Activated CD4-positive, alpha-beta T cell treated with anti-CD3 and anti-CD28 coated beads for 24 hours (primary cell): ENCODE results near the gene SERF2.
"Not testable (repeated sequence)": the region's sequence is repeated elsewhere in the genome, so short reads cannot be mapped to it uniquely, and the experiment has no call there.

ENCODE experiments used
- DNase-seq, 2 donors: peaks; one replicate each; pipeline ENCODE4 v3.0.0-alpha.2; 2020; ENCODE audit warnings: low read depth in 2 of 2

SERF2 gene

GRCh38 chr15:43791993-43792760 is at the start of gene SERF2:
Gene SERF2, plus strand, starts transcription at chr15:43792320. Its CDS starts 57 bp downstream, at chr15:43792377.
- peak; percentile 99 to 100 for DNase-seq

- peak; percentile 72 to 85 for DNase-seq
Observed at GRCh38 chr15:43746245-43746902, 45.7 kb upstream of the SERF2 start, which contains the start of gene PDIA3. Gene PDIA3, plus strand, starts transcription at chr15:43746438. Its CDS starts 102 bp downstream, at chr15:43746540.

- not testable (repeated sequence) for DNase-seq
Observed at GRCh38 chr15:43746903-43747309, 45.2 kb upstream of the SERF2 start.

GRCh38 chr15:43748376-43748775 is 43.7 kb upstream of the SERF2 start:
- no peak for DNase-seq

- DNase-seq: peak in 1 of 2 donors; percentile 15
Observed at GRCh38 chr15:43749690-43750345, 42.3 kb upstream of the SERF2 start.

- DNase-seq: no peak
Observed at GRCh38 chr15:43751885-43752284, 40.2 kb upstream of the SERF2 start.

- DNase-seq: no peak
Observed at GRCh38 chr15:43762824-43763223, 29.3 kb upstream of the SERF2 start.

- DNase-seq: no peak
Observed at GRCh38 chr15:43763819-43764446, 28.2 kb upstream of the SERF2 start.

- DNase-seq: peak; percentile 53 to 61
Observed at GRCh38 chr15:43769584-43770228, 22.4 kb upstream of the SERF2 start.

GRCh38 chr15:43771816-43772215 is 20.3 kb upstream of the SERF2 start:
- DNase-seq: no peak

GRCh38 chr15:43772624-43773023 is 19.5 kb upstream of the SERF2 start:
- DNase-seq: no peak

- no peak for DNase-seq
Observed at GRCh38 chr15:43774062-43774461, 18.1 kb upstream of the SERF2 start.

GRCh38 chr15:43775411-43775965 is 16.6 kb upstream of the SERF2 start:
- DNase-seq: no peak

GRCh38 chr15:43776101-43776717 is 15.9 kb upstream of the SERF2 start:
- peak in 1 of 2 donors; percentile 9 for DNase-seq

GRCh38 chr15:43776718-43777266 is 15.3 kb upstream of the SERF2 start, which contains the start of gene ELL3:
Gene ELL3, minus strand, starts transcription at chr15:43776966. Its CDS starts 65 bp downstream, at chr15:43776901.
- peak; percentile 58 to 73 for DNase-seq

GRCh38 chr15:43777267-43777914 is 14.7 kb upstream of the SERF2 start:
- DNase-seq: peak; percentile 69 to 83

GRCh38 chr15:43779016-43779415 is 13.1 kb upstream of the SERF2 start:
- DNase-seq: no peak

GRCh38 chr15:43789409-43789808 is 2.7 kb upstream of the SERF2 start:
- no peak for DNase-seq

- peak in 1 of 2 donors; percentile 8 for DNase-seq
Observed at GRCh38 chr15:43792761-43793476, 799 bp downstream of the SERF2 start.
